PC-9 (cell line): ENCODE measurements around the gene SP5. TPM values are rescaled to one million over a fixed set of nuclear protein-coding genes. Genes with fewer than 3 reads are reported as not detected.
A peak's percentile ranks its signal among the peaks of the same experiment; 100 is the strongest.
"Not testable (repeated sequence)": the region's sequence is repeated elsewhere in the genome, so short reads cannot be mapped to it uniquely, and the experiment has no call there.

Experiments used
- BruUV-seq: library from RNA; stranded (reverse); fragments of 400-500 nt; replicated peaks from 2 replicates; lab custom pipeline; 2021; lab: Mats Ljungman, UMichigan
- CTCF ChIA-PET: fragments of 300-600 bp; sonication (Branson Sonifier 250); formaldehyde crosslinking; loops from one replicate; lab custom pipeline; 2022; ENCODE audit warnings: antibody characterized with exemption; lab: Charles Lee
- POLR2A ChIA-PET: fragments of 300-600 bp; sonication (Branson Sonifier 250); formaldehyde crosslinking; loops from one replicate; lab custom pipeline; 2022; ENCODE audit warnings: antibody characterized with exemption; ENCODE audit not compliant: unreplicated experiment; lab: Charles Lee
- DNase-seq, 2 experiments: peaks; one replicate each; pipeline versions ENCODE4 v3.0.0 to v3.0.0-alpha.2; 2015 to 2022; ENCODE audit warnings: mixed read lengths in 1 of 2
- H2AFZ ChIP-seq: fragments of 200-600 bp; sonication (generic); 2 replicates; pipeline ENCODE4 v1.8.1; 2017; ENCODE audit warnings: antibody characterized with exemption
- H3F3A ChIP-seq: fragments of 200-600 bp; sonication (generic); 2 replicates; pipeline ENCODE4 v1.8.1; 2017; ENCODE audit warnings: antibody characterized with exemption, mild to moderate bottlenecking, low read depth; ENCODE audit not compliant: insufficient read depth
- H3K27ac ChIP-seq: fragments of 200-600 bp; sonication (generic); 2 replicates; pipeline ENCODE4 v1.6.1; 2016; ENCODE audit warnings: mixed run types
- H3K27me3 ChIP-seq: fragments of 200-600 bp; sonication (generic); 2 replicates; pipeline ENCODE4 v1.6.1; 2016; ENCODE audit warnings: low read depth, mixed run types; ENCODE audit not compliant: insufficient read depth
- H3K36me3 ChIP-seq: fragments of 200-600 bp; sonication (generic); 2 replicates; pipeline ENCODE4 v1.6.1; 2016; ENCODE audit warnings: low read depth, mixed run types
- H3K4me1 ChIP-seq: fragments of 200-600 bp; sonication (generic); replicated peaks from 2 replicates; pipeline ENCODE4 v1.6.1; 2016; ENCODE audit warnings: mixed run types; ENCODE audit not compliant: insufficient read depth
- H3K4me2 ChIP-seq: fragments of 200-600 bp; sonication (generic); 2 replicates; pipeline ENCODE4 v1.6.1; 2017; ENCODE audit warnings: mixed run types
- H3K4me3 ChIP-seq: fragments of 200-600 bp; sonication (generic); 2 replicates; pipeline ENCODE4 v1.6.1; 2016; ENCODE audit warnings: mixed run types
- H3K79me2 ChIP-seq: fragments of 200-600 bp; sonication (generic); 2 replicates; pipeline ENCODE4 v1.6.1; 2017; ENCODE audit warnings: low read depth, mixed run types
- H3K9me2 ChIP-seq: fragments of 200-600 bp; sonication (generic); 2 replicates; pipeline ENCODE4 v1.8.1; 2017; ENCODE audit warnings: mild to moderate bottlenecking; ENCODE audit not compliant: insufficient read depth
- H3K9me3 ChIP-seq: fragments of 200-600 bp; sonication (generic); 2 replicates; pipeline ENCODE4 v1.8.1; 2016; ENCODE audit warnings: low read depth; ENCODE audit not compliant: insufficient read depth
- H4K20me1 ChIP-seq: fragments of 200-600 bp; sonication (generic); 2 replicates; pipeline ENCODE4 v1.8.1; 2017; ENCODE audit not compliant: insufficient read depth
- CTCF ChIP-seq: fragments of 200-600 bp; sonication (generic); conservative IDR thresholded peaks from 2 replicates; pipeline ENCODE4 v1.6.1; 2017; ENCODE audit warnings: mixed run types, antibody characterized with exemption, mild to moderate bottlenecking, moderate library complexity
- EZH2 ChIP-seq: fragments of 200-600 bp; sonication (generic); IDR thresholded peaks from 2 replicates; pipeline ENCODE4 v1.8.0; 2017; ENCODE audit warnings: antibody characterized with exemption, low read depth
- intact Hi-C: fragments of 100-400 bp; cut with micrococcal nuclease; formaldehyde crosslinking; loops from one replicate; pipeline ENCODE4 v1.10.0; 2022; ENCODE audit not compliant: unreplicated experiment
- total RNA-seq: library from RNA; stranded (reverse); gene quantifications from 2 replicates; pipeline ENCODE4 v1.2.3, GENCODE V29; 2021

The SP5 gene
- total RNA-seq, 1 experiment from 2014 or later, result 1.9 TPM

DNA sequence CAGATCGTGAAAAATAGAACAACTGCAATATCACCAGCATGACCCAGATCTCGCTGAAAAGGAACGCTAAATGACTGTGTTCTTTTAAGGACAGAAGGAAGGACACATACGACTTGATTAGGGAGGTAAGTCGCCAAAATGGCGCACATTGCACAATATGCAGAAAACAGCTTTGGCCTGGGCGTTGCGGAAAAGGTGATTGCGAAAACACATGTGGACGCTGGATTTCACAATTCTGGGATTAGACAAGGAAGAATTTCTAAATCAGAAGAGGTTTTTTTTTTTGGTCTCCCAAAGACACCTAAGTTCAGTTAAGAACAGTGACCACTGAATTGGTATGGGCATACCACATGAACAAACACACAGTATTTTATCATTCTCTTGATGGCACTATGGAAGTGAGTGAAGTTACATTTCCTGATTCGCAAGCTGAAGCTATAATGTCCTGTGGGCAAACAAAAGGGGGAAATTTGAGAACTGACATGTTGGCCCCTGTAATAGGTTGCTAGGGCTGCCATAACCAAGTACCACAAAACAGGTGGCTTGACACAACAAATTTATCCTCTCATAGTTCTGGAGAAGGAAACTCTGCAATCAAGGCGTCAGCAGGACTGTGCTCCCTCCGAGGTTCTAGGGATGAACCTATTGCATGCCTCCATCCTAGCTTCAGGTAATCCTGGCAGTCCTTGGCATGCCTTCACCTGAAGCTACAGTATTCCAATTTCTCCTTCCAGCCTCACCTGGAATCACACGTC, 29.3 kb downstream of the SP5 start:
- POLR2A ChIA-PET, result no interaction called here
- H3K36me3 ChIP-seq, result no peaks in the 10 kb centered on the region

GRCh38 chr2:170745305-170745704, 30.2 kb downstream of the SP5 start:
- no peaks in the 10 kb centered on the region for H3K4me1 ChIP-seq
- no peaks in the 10 kb centered on the region for H3K27me3 ChIP-seq
- H3K36me3 ChIP-seq, result no peaks in the 10 kb centered on the region
- POLR2A ChIA-PET, result no interaction called here
- H3K9me3 ChIP-seq, result no peaks in the 10 kb centered on the region
- H3F3A ChIP-seq, result no peaks in the 10 kb centered on the region
- no peak overlapping the region for H3K27ac ChIP-seq
- H3K79me2 ChIP-seq, result no peaks in the 10 kb centered on the region
- no peaks in the 10 kb centered on the region for H4K20me1 ChIP-seq
- DNase-seq, result no peak
- no TSS peak for BruUV-seq
- H3K4me2 ChIP-seq, result no peak overlapping the region
- CTCF ChIA-PET, result no interaction called here
- H2AFZ ChIP-seq, result no peak overlapping the region
- no peak overlapping the region for H3K4me3 ChIP-seq
- TF ChIP-seq EZH2, result no peak
- TF ChIP-seq CTCF, result no peak
- no peaks in the 10 kb centered on the region for H3K9me2 ChIP-seq
- intact Hi-C loops, result no loop called here

More for the DNA sequence above, 29.3 kb downstream of the SP5 start:
- BruUV-seq, result TSS peak; percentile 17
- no peak for DNase-seq
- H3K4me1 ChIP-seq, result peaks cover 5% of the 10 kb centered on the region
- no peak overlapping the region for H3K4me3 ChIP-seq
- no peak overlapping the region for H3K27ac ChIP-seq
- H3K79me2 ChIP-seq, result no peaks in the 10 kb centered on the region
- CTCF ChIA-PET, result no interaction called here
- no peaks in the 10 kb centered on the region for H3K9me2 ChIP-seq
- intact Hi-C loops, result no loop called here
- no peak overlapping the region for H2AFZ ChIP-seq
- H3K4me2 ChIP-seq, result no peak overlapping the region
- H3F3A ChIP-seq, result peaks cover 3% of the 10 kb centered on the region
- no peaks in the 10 kb centered on the region for H3K9me3 ChIP-seq
- TF ChIP-seq CTCF (no peak), EZH2 (no peak)
- no peaks in the 10 kb centered on the region for H4K20me1 ChIP-seq
- no peaks in the 10 kb centered on the region for H3K27me3 ChIP-seq

GRCh38 chr2:170747921-170748320, 32.8 kb downstream of the SP5 start:
- Histone ChIP-seq H2AFZ (no peak overlapping the region), H3K9me3 (no peaks in the 10 kb centered on the region), H3K36me3 (no peaks in the 10 kb centered on the region), H3K27me3 (no peaks in the 10 kb centered on the region), H3K79me2 (no peaks in the 10 kb centered on the region), H3K4me3 (no peak overlapping the region), H3K4me2 (no peak overlapping the region; the same call in 1 of the 2 replicates), H3K9me2 (no peaks in the 10 kb centered on the region), H4K20me1 (no peaks in the 10 kb centered on the region), H3K4me1 (no peaks in the 10 kb centered on the region), H3K27ac (no peak overlapping the region), H3F3A (no peaks in the 10 kb centered on the region)
- peak in 1 of 2 experiments; percentile 77 for DNase-seq
- BruUV-seq, result no TSS peak
- ChIA-PET POLR2A (no interaction called here), CTCF (interaction anchor here (0.6 to 0.7 kb wide), 2 partner anchors 177 to 350 kb away, joined by 3 to 9 read pairs; no protein-coding TSS in a partner anchor)
- TF ChIP-seq CTCF (no peak), EZH2 (no peak)
- intact Hi-C loops, result no loop called here

- H3K4me3 ChIP-seq, H3K4me2 ChIP-seq, H2AFZ ChIP-seq, H3F3A ChIP-seq, H3K79me2 ChIP-seq, H3K27ac ChIP-seq, H4K20me1 ChIP-seq, H3K9me3 ChIP-seq, H3K4me1 ChIP-seq, DNase-seq, H3K27me3 ChIP-seq, BruUV-seq, H3K9me2 ChIP-seq, intact Hi-C loops, POLR2A ChIA-PET, H3K36me3 ChIP-seq, CTCF ChIA-PET: not testable (repeated sequence)
Measured at GRCh38 chr2:170751555-170751954, 36.4 kb downstream of the SP5 start.
